SK-N-SH (cell line): Measurements from ENCODE around the gene OR4D1. TPM values are rescaled to one million over a fixed set of nuclear protein-coding genes. Genes with fewer than 3 reads are reported as not detected.

Experiments used
- CTCF ChIA-PET: fragments of 300-600, 350-600 bp; formaldehyde crosslinking; extraction: SDS; loops from one replicate; lab custom pipeline; 2021; lab: Yijun Ruan, JAX
- POLR2A ChIA-PET: fragments of 350-600 bp; sonication (Branson Sonifier 250); formaldehyde crosslinking; extraction: SDS; loops from one replicate; lab custom pipeline; 2020; ENCODE audit warnings: antibody characterized with exemption, inconsistent platforms; lab: Yijun Ruan, JAX
- DNase-seq: peaks from one replicate; pipeline ENCODE4 v3.0.0; 2012
- H2AFZ ChIP-seq: fragments of 200-600 bp; sonication (generic); 2 replicates; pipeline ENCODE4 v1.8.1; 2016; ENCODE audit warnings: antibody characterized with exemption, mild to moderate bottlenecking, low read depth
- H3F3A ChIP-seq: fragments of 200-600 bp; sonication (generic); replicated peaks from 2 replicates; pipeline ENCODE3; 2016; ENCODE audit warnings: antibody characterized with exemption, mild to moderate bottlenecking; ENCODE audit not compliant: insufficient read depth
- H3K27ac ChIP-seq, 2 experiments: fragments of 200-500 bp in 1 of 2; fragments of 200-600 bp in 1 of 2; sonication (Bioruptor generic) in 1 of 2; sonication (generic), shearing (Covaris generic) in 1 of 2; 2 replicates each; pipeline versions ENCODE4 v1.5.1 to v1.6.1; 2014 to 2016; ENCODE audit warnings: low read depth in 2 of 2, inconsistent platforms in 1 of 2, low read length in 1 of 2, mild to moderate bottlenecking in 1 of 2, mixed read lengths in 1 of 2
- H3K27me3 ChIP-seq: fragments of 200-600 bp; sonication (generic), shearing (Covaris generic); 2 replicates; pipeline ENCODE4 v1.6.1; 2016; ENCODE audit warnings: mixed run types; ENCODE audit not compliant: insufficient read depth
- H3K36me3 ChIP-seq, 2 experiments: fragments of 200-500 bp in 1 of 2; fragments of 200-600 bp in 1 of 2; sonication (Bioruptor generic) in 1 of 2; sonication (generic) in 1 of 2; replicated peaks in 1 of 2; 2 replicates each; pipeline versions ENCODE3 to v1.5.1; 2014 to 2016; ENCODE audit warnings: low read length in 1 of 2, mild to moderate bottlenecking in 1 of 2; ENCODE audit not compliant: insufficient read depth in 2 of 2, control insufficient read depth in 1 of 2
- H3K4me1 ChIP-seq, 2 experiments: fragments of 200-500 bp in 1 of 2; fragments of 200-600 bp in 1 of 2; sonication (Bioruptor generic) in 1 of 2; sonication (generic), shearing (Covaris generic) in 1 of 2; 2 replicates each; pipeline versions ENCODE4 v1.5.1 to v1.6.1; 2014 to 2016; ENCODE audit warnings: low read depth in 1 of 2, low read length in 1 of 2, mixed run types in 1 of 2; ENCODE audit not compliant: insufficient read depth in 2 of 2, control insufficient read depth in 1 of 2
- H3K4me2 ChIP-seq: fragments of 200-600 bp; sonication (generic), shearing (Covaris generic); 2 replicates; pipeline ENCODE4 v1.6.1; 2017; ENCODE audit warnings: mixed run types
- H3K4me3 ChIP-seq, 2 experiments: fragments of 200-500 bp in 1 of 2; fragments of 200-600 bp in 1 of 2; sonication (Bioruptor generic) in 1 of 2; sonication (generic), shearing (Covaris generic) in 1 of 2; 2 replicates each; pipeline versions ENCODE4 v1.5.1 to v1.8.1; 2014 to 2016; ENCODE audit warnings: low read depth in 2 of 2, inconsistent platforms in 1 of 2, low read length in 1 of 2, mild to moderate bottlenecking in 1 of 2, mixed read lengths in 1 of 2, moderate library complexity in 1 of 2
- H3K79me2 ChIP-seq: fragments of 200-600 bp; sonication (generic); 2 replicates; pipeline ENCODE4 v1.8.1; 2017; ENCODE audit warnings: mild to moderate bottlenecking; ENCODE audit not compliant: insufficient read depth
- H3K9ac ChIP-seq: fragments of 200-600 bp; sonication (generic); 2 replicates; pipeline ENCODE4 v1.6.1; 2017; ENCODE audit warnings: mixed run types
- H3K9me2 ChIP-seq: fragments of 200-600 bp; sonication (generic); 2 replicates; pipeline ENCODE4 v1.6.1; 2017; ENCODE audit warnings: mixed run types
- H3K9me3 ChIP-seq: fragments of 200-600 bp; sonication (generic); 2 replicates; pipeline ENCODE4 v1.6.1; 2017; ENCODE audit warnings: mixed run types, mild to moderate bottlenecking, moderate library complexity
- H4K20me1 ChIP-seq: fragments of 200-600 bp; sonication (generic); 2 replicates; pipeline ENCODE4 v1.6.1; 2017; ENCODE audit warnings: mild to moderate bottlenecking, mixed run types; ENCODE audit not compliant: insufficient read depth
- CHD2 ChIP-seq: fragments of 150-350 bp; IDR thresholded peaks from 2 replicates; pipeline ENCODE4 v1.6.1; 2018; ENCODE audit warnings: low read length; ENCODE audit not compliant: partially characterized antibody
- ELF1 ChIP-seq: IDR thresholded peaks from 2 replicates; pipeline ENCODE4 v1.4.0; 2012
- EP300 ChIP-seq, 2 experiments: IDR thresholded peaks; 2 replicates each; pipeline versions ENCODE4 v1.4.0 to v1.6.1; 2012; ENCODE audit warnings: borderline replicate concordance in 1 of 2, low read depth in 1 of 2, low read length in 1 of 2
- EZH2phosphoT487 ChIP-seq: fragments of 200-600 bp; sonication (generic); IDR thresholded peaks from 2 replicates; pipeline ENCODE4 v1.6.1; 2017; ENCODE audit warnings: low read depth, mixed run types, mild to moderate bottlenecking, antibody characterized with exemption, moderate library complexity, borderline replicate concordance
- FOXJ3 ChIP-seq: sonication (generic); formaldehyde crosslinking; IDR thresholded peaks from 2 replicates; pipeline ENCODE4 v1.5.1; 2020; ENCODE audit warnings: mild to moderate bottlenecking, missing genetic modification reagents
- GABPA ChIP-seq: IDR thresholded peaks from 2 replicates; pipeline ENCODE4 v1.4.0; 2012; ENCODE audit warnings: low read depth, mild to moderate bottlenecking
- GATA2 ChIP-seq: sonication (generic); formaldehyde crosslinking; IDR thresholded peaks from 2 replicates; pipeline ENCODE4 v1.5.0; 2020; ENCODE audit warnings: mild to moderate bottlenecking, missing genetic modification reagents
- IRF3 ChIP-seq: fragments of 150-350 bp; IDR thresholded peaks from 2 replicates; pipeline ENCODE4 v1.6.1; 2016; ENCODE audit warnings: mild to moderate bottlenecking, low read depth, low read length
- MEF2A ChIP-seq: IDR thresholded peaks from 2 replicates; pipeline ENCODE4 v1.4.0; 2012; ENCODE audit warnings: low read depth, borderline replicate concordance
- MXI1 ChIP-seq: IDR thresholded peaks from 2 replicates; pipeline ENCODE4 v1.6.1; 2012; ENCODE audit warnings: mild to moderate bottlenecking, low read depth, low read length, improper control_type of control experiment
- NFIC ChIP-seq: IDR thresholded peaks from 2 replicates; pipeline ENCODE4 v1.4.0; 2012; ENCODE audit warnings: borderline replicate concordance
- PBX3 ChIP-seq: IDR thresholded peaks from 2 replicates; pipeline ENCODE4; 2012
- POLR2AphosphoS5 ChIP-seq: IDR thresholded peaks from 2 replicates; pipeline ENCODE4 v1.6.1; 2012; ENCODE audit warnings: low read depth, low read length
- RFX5 ChIP-seq: IDR thresholded peaks from 2 replicates; pipeline ENCODE4 v1.6.1; 2012; ENCODE audit warnings: mild to moderate bottlenecking, improper control_type of control experiment, low read length
- RXRA ChIP-seq: IDR thresholded peaks from 2 replicates; pipeline ENCODE4 v1.4.0; 2012; ENCODE audit warnings: low read depth, mild to moderate bottlenecking, borderline replicate concordance
- SIN3A ChIP-seq: IDR thresholded peaks from 2 replicates; pipeline ENCODE4 v1.6.1; 2012; ENCODE audit warnings: low read depth, mild to moderate bottlenecking, low read length, moderate library complexity, borderline replicate concordance
- SMC3 ChIP-seq: IDR thresholded peaks from 2 replicates; pipeline ENCODE4 v1.6.1; 2012; ENCODE audit warnings: low read depth, low read length, improper control_type of control experiment
- TAF1 ChIP-seq: IDR thresholded peaks from 2 replicates; pipeline ENCODE4 v1.6.1; 2012; ENCODE audit warnings: low read depth, mild to moderate bottlenecking, low read length, moderate library complexity, borderline replicate concordance
- TEAD4 ChIP-seq: IDR thresholded peaks from 2 replicates; pipeline ENCODE4 v1.4.0; 2012; ENCODE audit warnings: mild to moderate bottlenecking, borderline replicate concordance; ENCODE audit not compliant: insufficient read depth
- USF1 ChIP-seq: IDR thresholded peaks from 2 replicates; pipeline ENCODE4 v1.4.0; 2012; ENCODE audit warnings: low read depth, borderline replicate concordance
- ZBTB33 ChIP-seq: IDR thresholded peaks from 2 replicates; pipeline ENCODE4 v1.4.0; 2012; ENCODE audit warnings: low read depth, borderline replicate concordance
- WGBS: methylation state at CpG from one replicate; pipeline ENCODE4 v1.1.6; 2017; ENCODE audit warnings: low lambda C conversion rate; 5-methylcytosine and 5-hydroxymethylcytosine counted together
- polyA plus RNA-seq, 3 experiments: library from polyadenylated mRNA; depleted of rRNA; stranded (reverse); fragments of >200 nt; gene quantifications; 2 replicates each; pipeline ENCODE4 v1.2.3, GENCODE V29; 2012
- TF ChIP-seq, protein P1 (sequence below): IDR thresholded peaks from 2 replicates; pipeline ENCODE4 v1.4.0; 2012; ENCODE audit warnings: low read depth

The OR4D1 gene
- polyA plus RNA-seq, 1 of the 3 experiments (the other 2 are of a cell fraction): not detected

DNA sequence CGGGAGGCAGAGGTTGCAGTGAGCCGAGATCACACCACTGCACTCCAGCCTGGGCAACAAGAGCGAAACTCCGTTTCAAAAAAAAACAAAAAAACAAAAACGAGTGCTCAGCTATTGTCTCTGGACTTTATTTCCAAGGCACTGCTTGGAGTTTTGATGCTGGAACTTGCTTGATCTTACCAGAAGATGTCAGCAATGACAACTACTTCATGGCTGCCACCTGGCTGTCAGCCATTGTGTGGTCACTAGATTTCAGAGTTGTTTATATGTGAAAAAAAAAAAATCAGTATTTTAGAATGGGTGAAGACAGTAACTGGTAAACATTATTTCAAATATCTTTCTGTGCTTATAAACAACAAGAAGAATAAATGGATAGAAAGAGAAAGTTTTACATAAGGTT is 26.3 kb upstream of the OR4D1 start (continued):
- TF ChIP-seq PBX3 (no peak), TEAD4 (no peak), CHD2 (no peak), GATA2 (CRISPR knock-in tag) (no peak), NFIC (peak; percentile 17; the same call in 1 of the 2 replicates), GABPA (no peak), MXI1 (peak; percentile 58; the same call in 1 of the 2 replicates), ELF1 (no peak), SMC3 (peak; percentile 49), POLR2AphosphoS5 (no peak), SIN3A (no peak), USF1 (no peak), ZBTB33 (no peak), IRF3 (no peak), RXRA (no peak), EP300 (IDR thresholded peaks at IDR 0.05; ENCODE audit: borderline replicate concordance in 1 of 2, low read depth in 1 of 2, low read length in 1 of 2) (no peak)
- TF ChIP-seq, protein P1, sequence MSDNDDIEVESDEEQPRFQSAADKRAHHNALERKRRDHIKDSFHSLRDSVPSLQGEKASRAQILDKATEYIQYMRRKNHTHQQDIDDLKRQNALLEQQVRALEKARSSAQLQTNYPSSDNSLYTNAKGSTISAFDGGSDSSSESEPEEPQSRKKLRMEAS: no peak

- Histone ChIP-seq H3K9ac (no peak overlapping the region), H4K20me1 (no peaks in the 10 kb centered on the region), H3K9me2 (no peaks in the 10 kb centered on the region), H3K4me2 (no peak overlapping the region), H2AFZ (no peak overlapping the region), H3F3A (no peaks in the 10 kb centered on the region), H3K27me3 (no peaks in the 10 kb centered on the region), H3K36me3 (no peaks in the 10 kb centered on the region), H3K27ac (no peak overlapping the region), H3K4me1 (no peaks in the 10 kb centered on the region), H3K9me3 (no peaks in the 10 kb centered on the region), H3K4me3 (no peak overlapping the region), H3K79me2 (no peaks in the 10 kb centered on the region)
- ChIA-PET POLR2A (no interaction called here), CTCF (interaction anchor here (0.7 kb wide), 1 partner anchor 129 kb away, joined by 3 read pairs; no protein-coding TSS in a partner anchor)
- 5% methylated on average over 1 of the region's 1 CpG for WGBS
- DNase-seq: no peak
- TF ChIP-seq MEF2A (no peak), IRF3 (no peak), ZBTB33 (no peak), USF1 (no peak), RFX5 (no peak), FOXJ3 (CRISPR knock-in tag) (no peak), EZH2phosphoT487 (no peak), POLR2AphosphoS5 (no peak), EP300 (IDR thresholded peaks at IDR 0.05; ENCODE audit: borderline replicate concordance in 1 of 2, low read depth in 1 of 2, low read length in 1 of 2) (no peak), GABPA (no peak), TAF1 (no peak), SMC3 (no peak)
These were observed 20.3 kb upstream of the OR4D1 start for GRCh38 chr17:58127846-58128245.
